Inferior parietal cortex (tissue), 1 donor: ENCODE measurements around the gene AUTS2.

Source experiments
- DNase-seq: peaks from one replicate; pipeline ENCODE4 v3.0.0-alpha.2; 2016; ENCODE audit errors: extremely low spot score

The AUTS2 gene

DNA sequence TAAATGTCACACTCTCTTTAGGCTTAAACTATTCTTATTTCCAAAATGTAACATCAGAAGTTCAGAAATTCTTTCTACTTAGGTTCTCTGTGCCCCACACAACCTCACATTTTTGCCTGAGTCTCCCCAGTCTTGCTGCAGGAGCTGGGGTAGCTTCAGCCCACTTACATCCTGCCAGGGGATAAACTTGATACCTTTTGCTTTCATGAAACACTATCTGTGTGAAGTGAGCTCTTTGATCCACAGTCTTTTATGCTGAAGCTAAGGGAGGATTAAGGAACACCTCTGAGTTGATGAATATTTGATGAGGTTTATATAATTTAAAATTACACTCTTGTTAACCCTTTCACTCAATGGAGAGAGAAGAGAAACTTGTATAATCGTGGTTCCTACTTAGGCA is 341.0 kb downstream of the AUTS2 start:
- no peak for DNase-seq

DNA sequence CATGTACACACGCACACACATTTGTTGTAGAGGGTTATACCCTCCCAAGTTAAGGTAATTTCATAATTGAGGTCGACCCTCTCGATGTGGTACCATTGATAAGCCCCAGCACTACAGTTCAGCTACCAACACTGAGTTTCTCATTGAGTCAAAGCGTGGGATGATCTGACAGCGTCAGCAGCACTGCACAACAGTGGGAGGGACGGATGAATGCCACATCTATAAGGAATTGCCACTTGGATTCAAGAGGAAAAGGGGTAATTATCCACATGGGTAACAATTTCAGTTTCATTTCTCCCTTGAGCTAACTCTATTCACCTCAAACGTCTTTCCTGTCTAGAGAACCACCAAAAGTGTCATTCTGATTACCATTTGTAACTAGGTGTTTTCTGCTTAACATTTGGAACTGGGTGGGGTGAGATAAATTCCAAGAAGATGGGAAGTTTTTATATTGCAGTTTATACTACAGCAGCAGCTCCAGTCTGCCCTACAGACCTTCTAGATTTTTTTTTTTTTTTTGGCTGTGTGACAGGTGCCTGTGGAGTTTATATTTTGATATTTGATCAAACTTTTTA is 342.9 kb downstream of the AUTS2 start:
- DNase-seq: no peak

GRCh38 chr7:69942573-69942972 is 344.3 kb downstream of the AUTS2 start:
- no peak for DNase-seq

- DNase-seq: no peak
These were observed 348.6 kb downstream of the AUTS2 start for GRCh38 chr7:69946901-69947300.

DNA sequence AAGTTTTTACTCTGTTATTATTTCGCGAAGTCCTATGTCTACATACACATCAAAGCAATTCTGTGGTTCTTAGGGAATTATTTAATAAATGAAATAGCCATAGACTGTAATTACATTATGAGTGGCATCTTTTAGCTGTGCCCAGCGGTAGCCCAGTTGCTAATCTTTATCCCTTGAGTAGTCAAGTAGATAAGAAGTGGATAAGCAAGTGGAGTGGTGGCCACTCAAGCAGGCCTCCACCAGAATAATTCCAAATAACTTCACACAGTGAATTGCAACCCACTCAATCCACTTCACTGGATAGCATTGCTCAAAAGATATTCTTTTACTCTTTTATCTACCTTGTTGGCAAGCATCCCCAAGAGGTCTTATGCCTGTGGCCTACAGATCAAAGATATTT is 349.7 kb downstream of the AUTS2 start:
- DNase-seq: no peak

- DNase-seq: no peak
These were observed 350.8 kb downstream of the AUTS2 start for GRCh38 chr7:69949122-69949521.

DNA sequence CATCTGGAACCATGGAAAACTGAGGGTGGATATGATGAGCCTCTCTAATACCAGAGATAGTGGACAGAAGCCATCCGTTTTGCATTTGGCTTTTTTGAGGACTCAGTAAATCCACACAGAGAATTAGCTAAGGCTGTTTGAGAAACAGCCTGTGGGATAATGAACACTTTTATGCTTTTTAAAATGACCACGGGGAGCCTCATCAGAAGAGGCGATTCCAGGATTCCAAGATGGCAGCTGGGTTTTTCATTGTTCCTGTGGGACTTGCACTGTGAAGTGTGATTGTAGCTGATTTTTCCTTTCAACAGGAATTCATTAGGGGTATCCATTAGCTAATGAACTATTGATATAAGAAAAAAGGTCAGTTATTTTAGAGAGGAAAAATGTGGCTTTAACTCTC is 353.2 kb downstream of the AUTS2 start:
- no peak for DNase-seq

- no peak for DNase-seq
These were observed 355.1 kb downstream of the AUTS2 start for GRCh38 chr7:69953136-69954067.

DNA sequence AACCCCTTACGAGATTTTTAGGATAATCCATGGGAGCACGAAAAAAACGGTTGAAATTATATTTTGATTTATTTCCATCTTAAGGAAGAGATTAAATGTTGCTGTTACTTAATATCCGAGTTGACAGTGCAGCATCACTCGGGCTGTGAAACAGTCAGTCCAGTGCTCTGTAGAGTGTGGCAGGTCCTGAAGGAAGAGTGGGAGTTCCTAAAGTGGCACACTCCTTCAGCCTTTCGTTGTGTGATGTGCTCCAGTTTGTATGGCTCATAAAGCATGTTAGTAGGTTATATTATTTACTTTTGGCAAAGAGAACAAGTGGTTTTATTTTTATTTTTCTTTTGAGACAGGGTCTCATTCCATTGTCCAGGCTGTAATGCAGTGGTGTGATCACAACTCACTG is 358.3 kb downstream of the AUTS2 start:
- no peak for DNase-seq

DNA sequence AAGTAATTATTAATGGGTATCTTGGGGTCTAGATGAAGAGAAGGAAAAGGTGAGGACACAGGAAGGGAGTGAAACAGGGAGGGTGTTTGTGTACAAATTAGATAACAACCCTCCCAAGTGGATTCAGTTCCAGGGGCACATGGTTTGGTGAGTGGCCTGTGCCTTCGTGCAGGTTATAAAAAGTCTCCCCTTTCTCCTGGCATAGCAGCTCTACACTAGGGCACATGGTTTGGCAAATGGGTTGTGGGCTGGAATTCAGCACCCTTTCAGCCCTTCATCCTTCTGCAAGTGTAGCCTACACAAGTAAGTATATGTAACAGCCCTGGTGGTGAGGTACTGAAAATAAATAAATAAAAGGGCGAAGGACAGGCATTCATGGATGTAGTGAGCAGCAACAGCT is 359.4 kb downstream of the AUTS2 start:
- no peak for DNase-seq

DNA sequence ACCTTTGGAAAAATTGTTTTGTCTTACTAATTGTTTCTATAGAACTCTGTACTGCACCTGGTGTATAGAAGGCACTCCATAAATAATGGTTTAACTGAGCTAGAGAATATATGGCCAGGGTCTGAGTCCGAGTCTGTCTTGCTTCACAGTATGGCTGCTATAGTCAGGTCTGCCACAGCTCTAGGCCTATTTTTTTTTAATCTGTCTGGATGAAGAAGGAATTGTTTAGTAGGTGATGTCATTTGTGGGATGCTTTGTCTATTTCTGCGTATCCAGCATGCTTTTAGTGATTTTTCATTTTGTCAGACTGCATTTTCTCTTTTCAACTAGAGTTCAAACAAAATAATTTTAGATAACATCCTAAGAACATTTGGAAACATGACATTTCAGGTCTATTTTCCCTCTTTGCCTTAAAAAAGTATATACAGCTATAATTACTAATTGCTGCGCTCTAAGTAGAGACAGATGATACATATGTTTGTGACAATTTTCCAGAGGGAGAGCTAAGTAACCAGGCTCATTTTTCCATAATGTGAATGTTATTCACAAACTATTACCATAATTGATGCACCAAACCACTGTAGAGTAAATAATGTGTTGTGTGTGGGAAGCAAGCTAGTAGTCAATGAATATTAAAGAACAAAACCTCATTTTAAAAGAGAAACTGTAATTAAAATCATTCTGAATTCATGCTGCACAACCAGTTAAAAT is 361.7 kb downstream of the AUTS2 start:
- DNase-seq: no peak

- no peak for DNase-seq
These were observed 363.2 kb downstream of the AUTS2 start for GRCh38 chr7:69961436-69961835.

DNA sequence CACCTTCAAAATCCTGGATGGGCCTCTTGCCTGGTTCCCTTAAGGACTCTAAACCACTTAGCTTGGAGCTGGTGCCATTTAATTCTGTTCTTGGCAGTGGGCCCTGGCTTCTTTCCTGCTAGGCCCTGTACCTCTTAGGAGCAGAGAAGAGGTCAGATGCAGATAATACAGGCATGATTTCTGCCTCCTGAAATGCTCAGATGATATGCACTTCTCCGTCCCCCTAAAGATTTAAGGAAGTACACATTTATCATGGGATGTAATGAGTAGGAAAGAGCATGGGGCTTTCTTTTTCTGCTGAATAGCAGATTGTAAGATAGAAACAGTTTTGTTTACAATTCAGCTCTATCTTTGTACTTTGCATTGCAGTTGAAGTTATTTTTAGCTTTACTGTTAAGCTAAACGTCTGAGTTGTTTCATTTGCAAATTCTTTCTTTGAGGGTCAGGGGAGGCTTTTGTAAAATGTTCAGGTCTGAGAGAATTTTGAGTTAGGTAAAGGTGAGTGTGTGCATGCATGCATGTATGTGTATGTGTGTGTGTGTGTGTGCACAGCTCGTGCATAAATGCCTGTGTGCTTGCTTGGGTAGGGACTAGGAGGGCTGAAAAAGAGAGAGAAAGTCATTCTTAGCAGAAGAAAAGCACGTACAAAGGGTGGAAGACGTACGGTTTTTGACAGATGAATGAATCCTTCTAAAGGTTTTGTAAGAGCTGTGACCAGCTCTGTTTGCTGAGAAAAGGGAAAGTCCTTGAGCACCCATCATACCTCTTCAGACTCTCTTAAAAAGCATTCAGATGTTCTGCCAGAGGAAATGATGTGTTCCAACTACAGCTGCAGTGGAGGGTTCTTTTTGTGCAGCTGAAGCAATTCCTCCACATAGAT is 364.2 kb downstream of the AUTS2 start:
- DNase-seq: no peak

DNA sequence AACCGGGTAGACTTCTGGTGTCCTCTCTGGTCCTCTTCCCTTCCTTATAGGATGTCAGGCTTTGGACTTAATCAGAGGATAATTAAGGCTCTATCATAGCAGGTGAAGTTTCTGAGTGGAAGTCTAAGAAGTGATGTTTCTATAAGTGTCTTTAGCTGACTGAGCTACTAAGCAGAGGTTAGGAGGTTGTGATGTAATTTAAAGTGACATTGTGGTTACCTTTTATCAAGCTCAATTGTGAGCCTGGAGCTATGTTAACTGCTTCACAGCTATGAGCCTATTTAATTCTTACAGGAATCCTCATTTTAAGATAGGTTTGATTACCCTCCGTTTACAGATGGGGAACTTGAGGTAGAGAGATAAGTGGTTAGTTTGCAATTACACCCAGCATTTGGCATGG is 365.1 kb downstream of the AUTS2 start:
- no peak for DNase-seq

DNA sequence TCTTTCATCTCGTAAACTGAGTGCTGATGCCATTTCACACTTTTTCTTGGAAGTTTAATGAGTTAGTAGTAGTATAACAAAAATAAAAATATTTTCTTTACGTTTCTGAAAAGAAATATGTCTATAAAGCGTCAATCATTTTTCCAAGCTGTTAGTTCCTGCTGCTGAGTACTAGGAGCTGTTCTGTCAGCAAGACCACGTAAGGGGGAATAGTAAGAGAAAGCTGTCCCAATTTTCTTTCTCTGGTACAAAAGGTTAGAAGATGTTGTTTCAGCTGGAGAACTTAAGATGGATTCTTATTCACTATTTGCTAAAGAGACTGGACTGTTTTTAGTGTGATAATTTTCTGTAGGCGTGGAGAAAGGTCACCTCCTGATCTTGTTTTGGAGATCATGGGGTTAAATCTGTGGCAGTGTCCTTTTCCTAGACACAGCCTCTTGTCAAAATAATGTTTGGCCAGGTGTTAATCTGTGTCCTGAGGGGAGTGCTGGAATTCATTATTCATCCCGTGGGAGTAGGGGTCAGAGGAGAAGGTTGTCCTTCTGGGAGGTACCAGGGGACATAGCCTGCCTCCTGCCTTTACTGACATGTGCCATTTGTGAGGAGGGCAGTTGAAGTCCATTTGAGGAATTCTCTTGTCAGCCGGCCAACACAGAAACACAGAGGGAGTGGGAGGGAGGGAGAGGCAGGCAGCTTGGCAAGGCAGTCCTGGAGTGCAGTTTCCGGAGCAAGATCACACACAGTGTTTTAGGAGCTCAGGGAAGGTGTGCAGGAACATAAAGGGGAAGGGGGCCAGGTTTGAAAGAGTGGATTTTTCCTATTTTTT is 368.7 kb downstream of the AUTS2 start:
- no peak for DNase-seq

- DNase-seq: no peak
These were observed 369.6 kb downstream of the AUTS2 start for GRCh38 chr7:69967689-69968450.

DNA sequence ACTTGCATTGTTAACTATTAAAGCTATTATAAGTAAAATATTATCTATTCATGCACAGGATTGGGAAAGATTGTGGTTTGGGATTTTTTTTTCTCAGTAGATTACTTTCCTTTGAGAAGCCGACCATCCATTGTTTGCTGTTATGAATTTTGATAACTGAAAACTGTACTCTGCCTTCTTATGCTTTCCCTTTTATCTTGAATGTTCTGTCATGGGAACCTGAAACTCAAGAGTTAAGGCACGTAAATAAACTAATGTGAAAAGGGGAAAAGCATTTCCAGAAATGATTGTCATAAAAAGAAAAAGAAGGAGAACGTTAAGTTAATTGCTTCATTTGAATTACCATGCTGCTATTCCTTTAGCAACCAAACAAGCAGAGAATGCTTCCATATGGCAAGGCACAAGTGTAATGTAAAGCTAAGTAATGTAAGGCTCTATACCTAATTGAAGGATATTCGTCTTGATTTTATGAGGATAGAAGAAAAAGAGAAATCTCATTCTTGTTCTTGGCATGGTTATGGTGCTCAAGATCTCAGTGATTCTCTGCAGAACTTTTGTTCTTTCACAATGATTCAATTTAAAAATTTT is 370.8 kb downstream of the AUTS2 start:
- no peak for DNase-seq

DNA sequence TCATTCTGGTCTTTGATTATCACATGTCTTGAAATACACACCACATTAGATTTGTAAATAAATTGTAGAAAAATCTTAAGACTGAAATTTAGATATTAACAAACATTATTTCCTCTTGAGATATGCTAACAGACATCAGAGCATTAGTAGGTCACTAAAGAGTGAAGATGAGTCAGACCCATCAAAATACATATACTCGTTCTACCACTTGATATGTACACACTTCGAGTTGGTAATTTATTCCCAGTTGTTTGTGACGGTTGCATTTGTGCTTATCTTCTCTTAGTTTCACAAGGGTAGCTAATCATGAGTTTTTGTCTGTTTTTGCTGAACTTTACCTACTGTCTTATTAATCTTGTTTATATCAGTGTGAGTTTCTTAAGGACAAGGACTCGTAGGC is 383.4 kb downstream of the AUTS2 start:
- DNase-seq: no peak

GRCh38 chr7:69982197-69982596 is 383.9 kb downstream of the AUTS2 start:
- no peak for DNase-seq

DNA sequence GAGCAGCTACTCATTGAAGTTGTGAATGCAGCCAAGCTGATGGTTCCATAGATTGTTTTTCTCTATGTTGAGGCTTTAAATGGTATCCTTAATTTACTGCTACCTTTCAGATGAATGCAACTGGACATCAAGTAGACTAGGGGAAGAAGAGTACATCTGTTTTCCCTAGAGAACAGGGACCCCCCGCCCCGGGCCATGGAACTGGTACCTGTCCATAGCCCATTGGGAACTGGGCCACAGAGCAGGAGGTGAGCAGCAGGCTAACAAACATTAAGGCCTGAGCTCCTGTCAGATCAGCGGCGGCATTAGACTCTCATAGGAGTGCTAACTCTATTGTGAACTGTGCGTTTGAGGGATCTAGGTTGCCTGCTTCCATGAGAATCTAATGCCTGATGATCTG is 391.3 kb downstream of the AUTS2 start:
- DNase-seq: no peak
